ENCODE results near the gene C10orf120. TPM values are rescaled to one million over a fixed set of nuclear protein-coding genes. Genes with fewer than 3 reads are reported as not detected.

C10orf120 gene
- total RNA-seq, 1 donor = not detected

DNA sequence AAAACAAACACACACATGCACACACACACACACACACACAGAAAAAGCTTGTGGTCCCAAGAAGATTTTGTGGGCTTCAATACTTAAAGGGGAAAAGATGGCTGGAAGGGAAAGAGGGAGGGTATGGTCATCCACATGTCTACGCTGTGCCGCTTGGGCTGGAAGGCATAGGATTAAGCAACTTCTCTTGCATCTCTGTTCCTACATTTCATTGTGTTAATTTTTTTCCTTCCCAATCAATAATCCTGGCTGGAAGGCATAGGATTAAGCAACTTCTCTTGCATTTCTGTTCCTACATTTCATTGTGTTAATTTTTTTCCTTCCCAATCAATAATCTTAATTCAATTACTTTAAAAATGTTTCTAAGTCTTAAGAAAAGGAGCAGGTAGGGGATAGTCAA is 30.6 kb downstream of the C10orf120 start:
- TF ChIP-seq, protein P1, sequence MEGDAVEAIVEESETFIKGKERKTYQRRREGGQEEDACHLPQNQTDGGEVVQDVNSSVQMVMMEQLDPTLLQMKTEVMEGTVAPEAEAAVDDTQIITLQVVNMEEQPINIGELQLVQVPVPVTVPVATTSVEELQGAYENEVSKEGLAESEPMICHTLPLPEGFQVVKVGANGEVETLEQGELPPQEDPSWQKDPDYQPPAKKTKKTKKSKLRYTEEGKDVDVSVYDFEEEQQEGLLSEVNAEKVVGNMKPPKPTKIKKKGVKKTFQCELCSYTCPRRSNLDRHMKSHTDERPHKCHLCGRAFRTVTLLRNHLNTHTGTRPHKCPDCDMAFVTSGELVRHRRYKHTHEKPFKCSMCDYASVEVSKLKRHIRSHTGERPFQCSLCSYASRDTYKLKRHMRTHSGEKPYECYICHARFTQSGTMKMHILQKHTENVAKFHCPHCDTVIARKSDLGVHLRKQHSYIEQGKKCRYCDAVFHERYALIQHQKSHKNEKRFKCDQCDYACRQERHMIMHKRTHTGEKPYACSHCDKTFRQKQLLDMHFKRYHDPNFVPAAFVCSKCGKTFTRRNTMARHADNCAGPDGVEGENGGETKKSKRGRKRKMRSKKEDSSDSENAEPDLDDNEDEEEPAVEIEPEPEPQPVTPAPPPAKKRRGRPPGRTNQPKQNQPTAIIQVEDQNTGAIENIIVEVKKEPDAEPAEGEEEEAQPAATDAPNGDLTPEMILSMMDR (IDR thresholded peaks at IDR 0.05; ENCODE audit: insufficient read depth, low read depth, low read length) = no peak
- no peak overlapping the region for H3K4me3 ChIP-seq (ENCODE audit: low read depth, low read length)
- no peak for DNase-seq (ENCODE audit: low read depth)

DNA sequence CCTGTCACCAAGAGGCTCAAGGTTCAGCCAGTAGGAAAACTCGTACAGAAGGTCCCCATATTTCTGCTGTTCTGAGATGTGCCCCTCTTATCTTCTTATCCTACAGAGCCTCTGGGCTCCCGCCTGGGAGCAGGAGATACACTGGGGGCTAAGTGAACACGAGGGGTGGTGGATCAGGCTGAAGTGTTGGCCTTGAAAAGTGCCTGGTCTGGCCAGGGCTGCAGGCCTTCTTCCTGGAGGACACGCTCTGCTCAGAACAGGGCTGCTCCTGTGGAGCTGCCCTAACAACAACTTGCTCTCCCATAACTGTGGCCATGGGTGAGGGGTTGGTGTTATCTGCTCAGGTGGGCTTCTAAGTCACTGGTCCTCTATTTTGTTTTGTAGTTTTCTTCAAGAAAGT is 33.7 kb downstream of the C10orf120 start:
- no peak for DNase-seq (ENCODE audit: low read depth)
- H3K4me3 ChIP-seq (ENCODE audit: low read depth, low read length) = no peak overlapping the region
- TF ChIP-seq, protein P1 (IDR thresholded peaks at IDR 0.05; ENCODE audit: insufficient read depth, low read depth, low read length) = no peak

DNA sequence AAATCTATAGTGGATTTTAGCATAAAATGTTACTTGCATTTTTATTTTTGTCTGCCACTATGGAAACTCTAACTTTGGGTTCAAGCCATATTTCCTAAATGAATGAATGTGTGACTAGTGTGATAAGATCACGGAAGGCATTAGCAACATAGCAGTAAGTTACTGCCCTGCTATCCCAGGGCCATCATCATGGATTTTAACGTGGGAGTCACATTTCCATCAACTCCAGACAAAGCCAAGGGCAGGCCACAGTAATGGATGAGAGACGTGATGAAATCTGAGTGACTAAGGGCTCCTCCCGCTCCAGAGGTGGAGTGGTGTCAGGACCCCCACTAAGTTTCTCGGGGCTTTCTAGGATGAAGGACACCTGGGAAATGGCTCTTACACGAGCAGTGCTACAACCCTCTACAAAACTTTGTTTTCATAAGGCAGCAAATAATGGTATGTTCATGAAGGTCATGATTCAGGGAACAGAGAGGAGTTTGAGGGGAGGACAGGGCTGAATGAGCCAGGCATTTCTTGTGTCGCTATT is 34.3 kb downstream of the C10orf120 start:
- no peak for DNase-seq (ENCODE audit: low read depth)
- TF ChIP-seq, protein P1 (IDR thresholded peaks at IDR 0.05; ENCODE audit: insufficient read depth, low read depth, low read length) = no peak
- H3K4me3 ChIP-seq (ENCODE audit: low read depth, low read length) = no peak overlapping the region

DNA sequence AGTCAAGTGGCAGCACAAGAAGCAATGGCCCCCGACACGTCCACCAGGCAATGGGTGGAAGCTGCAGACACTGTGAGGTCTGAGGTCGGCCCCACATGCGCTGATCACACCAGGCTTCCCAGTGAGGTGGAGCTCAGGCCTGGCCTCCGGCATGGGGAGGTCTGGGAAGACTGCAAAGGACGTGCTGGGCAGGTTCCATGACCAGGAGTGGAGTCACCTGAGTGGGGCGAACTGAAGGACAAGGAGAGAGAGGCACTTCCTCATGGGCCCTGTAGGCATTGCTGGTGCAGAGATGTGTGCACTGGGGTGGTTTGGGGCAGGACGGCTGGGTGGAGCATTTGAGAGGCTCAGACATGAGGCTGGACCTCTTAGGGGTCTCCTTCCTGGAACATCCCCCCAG is 35.1 kb downstream of the C10orf120 start:
- H3K4me3 ChIP-seq (ENCODE audit: low read depth, low read length) = no peak overlapping the region
- TF ChIP-seq, protein P1 (IDR thresholded peaks at IDR 0.05; ENCODE audit: insufficient read depth, low read depth, low read length) = no peak
- DNase-seq (ENCODE audit: low read depth) = no peak

DNA sequence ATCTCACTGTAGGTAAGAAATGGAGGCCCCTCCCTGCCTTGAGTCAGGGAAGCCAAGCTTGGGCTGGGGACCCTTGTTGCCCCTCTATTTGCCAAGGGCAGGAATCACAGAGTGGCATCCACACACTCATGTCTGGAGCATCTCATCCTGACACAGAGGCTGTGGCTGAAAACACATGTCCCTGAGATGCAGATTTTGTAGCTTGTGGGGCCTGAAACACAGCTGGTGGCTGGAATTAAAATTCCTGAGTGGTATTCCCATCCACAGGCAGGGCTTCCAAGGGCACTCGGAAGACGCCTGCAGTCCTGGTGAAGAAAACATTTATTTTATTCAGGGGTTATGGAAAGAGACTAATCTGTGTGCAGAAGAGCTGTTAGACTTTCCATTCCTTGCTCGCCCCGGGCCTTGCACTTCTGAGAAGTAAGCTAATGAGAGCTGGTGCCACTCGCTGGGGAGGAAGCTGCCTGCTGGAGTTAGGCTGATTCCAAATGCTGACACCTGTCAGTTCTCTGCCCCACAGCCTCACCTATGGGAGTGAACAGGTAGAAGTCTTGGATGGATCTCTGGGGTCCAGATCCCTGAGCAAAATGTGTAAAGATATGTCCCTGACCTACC is 36.0 kb downstream of the C10orf120 start:
- TF ChIP-seq, protein P1 (IDR thresholded peaks at IDR 0.05; ENCODE audit: insufficient read depth, low read depth, low read length) = no peak
- no peak overlapping the region for H3K4me3 ChIP-seq (ENCODE audit: low read depth, low read length)
- no peak for DNase-seq (ENCODE audit: low read depth)

DNA sequence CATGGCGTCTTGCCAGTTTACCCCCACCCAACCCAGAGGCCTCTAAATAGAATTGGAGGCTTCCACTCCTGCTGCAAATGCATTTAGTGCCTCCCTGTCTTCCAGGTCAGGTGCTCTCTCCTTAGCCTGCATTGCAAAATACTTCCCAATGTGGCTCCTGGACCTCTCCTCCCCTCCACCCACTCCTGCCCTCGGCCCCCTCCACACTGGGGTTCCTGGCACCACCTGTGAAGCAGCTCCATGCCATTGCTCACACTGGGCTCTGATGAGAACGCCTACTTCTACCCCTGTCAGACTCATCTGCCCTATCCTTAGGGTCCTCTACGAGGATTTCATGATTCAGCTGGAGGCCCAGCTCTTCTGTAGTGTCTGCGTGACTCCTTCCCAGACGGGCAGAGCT is 37.4 kb downstream of the C10orf120 start:
- TF ChIP-seq, protein P1 (IDR thresholded peaks at IDR 0.05; ENCODE audit: insufficient read depth, low read depth, low read length) = no peak
- no peak for DNase-seq (ENCODE audit: low read depth)
- no peak overlapping the region for H3K4me3 ChIP-seq (ENCODE audit: low read depth, low read length)

DNA sequence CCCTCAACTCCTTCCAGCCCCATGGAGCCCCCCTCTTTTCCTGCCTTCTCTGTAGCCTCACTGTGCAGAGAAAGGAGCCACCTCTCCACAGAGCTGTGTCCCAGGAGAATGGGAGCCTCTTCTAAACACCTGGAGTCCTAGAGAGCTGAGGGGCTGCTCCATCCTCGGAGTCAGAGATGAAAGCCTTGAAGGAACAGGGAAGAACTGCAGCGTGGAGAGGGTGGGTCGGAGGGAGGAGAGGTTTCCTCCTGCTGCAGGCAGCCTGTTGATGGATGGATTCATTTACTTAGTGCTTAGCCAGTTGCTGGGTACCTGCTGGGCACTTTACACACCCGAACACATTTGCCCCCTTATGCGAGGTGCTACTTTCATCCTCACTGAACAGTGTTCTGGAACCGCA is 39.0 kb downstream of the C10orf120 start:
- TF ChIP-seq, protein P1 (IDR thresholded peaks at IDR 0.05; ENCODE audit: insufficient read depth, low read depth, low read length) = no peak
- no peak for DNase-seq (ENCODE audit: low read depth)
- H3K4me3 ChIP-seq (ENCODE audit: low read depth, low read length) = no peak overlapping the region

Data from fibroblast of villous mesenchyme (primary cell).